ENCODE measurements around the gene SMPD3. TPM values are rescaled to one million over a fixed set of nuclear protein-coding genes. Genes with fewer than 3 reads are reported as not detected.
A peak's percentile ranks its signal among the peaks of the same experiment; 100 is the strongest.

SMPD3 gene
- total and polyA plus RNA-seq, 4 donors = 1.7 to 13.9 (median 5.0) TPM

GRCh38 chr16:68445458-68445857 lies 2.9 kb downstream of the SMPD3 start:
- WGBS, 2 donors = 0% methylated on average over 1 of the region's 1 CpG
- no peak overlapping the region for H3K27ac ChIP-seq (ENCODE audit: low read depth in 1 of 2, low read length in 1 of 2)
- no peak overlapping the region for H3K9ac ChIP-seq (ENCODE audit: insufficient read depth in 1 of 2, low read length in 2 of 2)
- H3K4me3 ChIP-seq = no peak overlapping the region
- ATAC-seq (ENCODE audit: insufficient read depth, low FRiP score) (no peak), DNase-seq (peak; percentile 13 to 27 (median 22))
- no peaks in the 10 kb centered on the region for H3K9me3 ChIP-seq (ENCODE audit: control insufficient read depth in 4 of 4, insufficient read depth in 3 of 4, low read length in 3 of 4)
- peaks cover 0 to 17% (median 8%) of the 10 kb centered on the region in 5 donors for H3K4me1 ChIP-seq (ENCODE audit: control insufficient read depth in 5 of 5, insufficient read depth in 5 of 5, low read length in 5 of 5)
- peaks cover 0 to 18% (median 17%) of the 10 kb centered on the region in 3 donors for H3K27me3 ChIP-seq (ENCODE audit: control insufficient read depth in 3 of 3, insufficient read depth in 3 of 3, low read length in 2 of 3)
- TF ChIP-seq CTCF (IDR thresholded peaks at IDR 0.05; ENCODE audit: control extremely low read depth, extremely low read depth) = peak; percentile 31
- H3K36me3 ChIP-seq (ENCODE audit: control insufficient read depth in 4 of 4, insufficient read depth in 4 of 4, low read length in 4 of 4) = no peaks in the 10 kb centered on the region

GRCh38 chr16:68444056-68444657 lies 4.2 kb downstream of the SMPD3 start:
- peaks cover 0 to 18% (median 17%) of the 10 kb centered on the region in 3 donors for H3K27me3 ChIP-seq (ENCODE audit: control insufficient read depth in 3 of 3, insufficient read depth in 3 of 3, low read length in 2 of 3)
- 38 to 41% methylated on average over 3 of the region's 3 CpGs for WGBS, 2 donors
- DNase-seq = peak; percentile 66 to 77 (median 72)
- no peak for ATAC-seq (ENCODE audit: insufficient read depth, low FRiP score)
- no peaks in the 10 kb centered on the region for H3K36me3 ChIP-seq (ENCODE audit: control insufficient read depth in 4 of 4, insufficient read depth in 4 of 4, low read length in 4 of 4)
- H3K9me3 ChIP-seq (ENCODE audit: control insufficient read depth in 4 of 4, insufficient read depth in 3 of 4, low read length in 3 of 4) = no peaks in the 10 kb centered on the region
- no peak overlapping the region for H3K27ac ChIP-seq (ENCODE audit: low read depth in 1 of 2, low read length in 1 of 2)
- peaks cover 0 to 17% (median 8%) of the 10 kb centered on the region in 5 donors for H3K4me1 ChIP-seq (ENCODE audit: control insufficient read depth in 5 of 5, insufficient read depth in 5 of 5, low read length in 5 of 5)
- H3K4me3 ChIP-seq = no peak overlapping the region
- no peak overlapping the region for H3K9ac ChIP-seq (ENCODE audit: insufficient read depth in 1 of 2, low read length in 2 of 2)
- TF ChIP-seq CTCF (IDR thresholded peaks at IDR 0.05; ENCODE audit: control extremely low read depth, extremely low read depth) = no peak

- Histone ChIP-seq H3K4me1 (ENCODE audit: control insufficient read depth in 5 of 5, insufficient read depth in 5 of 5, low read length in 5 of 5) (peaks cover 0 to 1% (median 0%) of the 10 kb centered on the region in 5 donors), H3K27me3 (ENCODE audit: control insufficient read depth in 3 of 3, insufficient read depth in 3 of 3, low read length in 2 of 3) (peaks cover 0 to 4% (median 0%) of the 10 kb centered on the region in 3 donors), H3K9ac (ENCODE audit: insufficient read depth in 1 of 2, low read length in 2 of 2) (no peak overlapping the region), H3K4me3 (no peak overlapping the region), H3K36me3 (ENCODE audit: control insufficient read depth in 4 of 4, insufficient read depth in 4 of 4, low read length in 4 of 4) (no peaks in the 10 kb centered on the region), H3K27ac (ENCODE audit: low read depth in 1 of 2, low read length in 1 of 2) (no peak overlapping the region), H3K9me3 (ENCODE audit: control insufficient read depth in 4 of 4, insufficient read depth in 3 of 4, low read length in 3 of 4) (peaks cover 0 to 3% (median 0%) of the 10 kb centered on the region in 4 donors)
- no peak for DNase-seq
- TF ChIP-seq CTCF (IDR thresholded peaks at IDR 0.05; ENCODE audit: control extremely low read depth, extremely low read depth) = no peak
- no peak for ATAC-seq (ENCODE audit: insufficient read depth, low FRiP score)
- WGBS, 2 donors = 89 to 93% methylated on average over 4 of the region's 4 CpGs
Measured at GRCh38 chr16:68436581-68436980, 11.7 kb downstream of the SMPD3 start.

Measured in lung (tissue), 12 donors.